Ramos (cell line): ENCODE measurements around the gene ARHGEF37.
"Not testable (repeated sequence)": the region's sequence is repeated elsewhere in the genome, so short reads cannot be mapped to it uniquely, and the experiment has no call there.

Source experiments
- in situ Hi-C: fragments of 300-500 bp; cut with MboI; formaldehyde crosslinking; loops from one replicate; pipeline ENCODE4 v1.14.3; 2022; ENCODE audit warnings: low sequenced_read_pairs; ENCODE audit not compliant: unreplicated experiment

Gene ARHGEF37

DNA sequence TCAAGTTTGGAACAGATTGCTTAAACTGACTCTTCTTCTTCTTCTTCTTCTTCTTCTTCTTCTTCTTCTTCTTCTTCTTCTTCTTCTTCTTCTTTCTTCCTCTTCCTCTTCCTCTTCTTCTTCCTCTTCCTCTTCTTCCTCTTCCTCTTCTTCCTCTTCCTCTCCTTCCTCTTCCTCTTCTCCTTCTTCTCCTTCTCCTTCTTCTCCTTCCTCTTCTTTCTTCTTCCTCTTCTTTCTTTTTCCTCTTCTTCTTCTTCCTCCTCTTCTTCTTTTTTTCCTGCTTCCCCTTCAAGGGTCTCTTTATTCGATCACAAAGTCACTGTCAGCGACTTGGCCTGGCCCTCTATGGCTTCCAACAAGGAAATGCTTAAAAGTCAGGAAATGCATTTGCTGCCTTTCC is 16.9 kb downstream of the ARHGEF37 start:
- in situ Hi-C loops: not testable (repeated sequence)

- in situ Hi-C loops: no loop called here
These were observed 17.7 kb downstream of the ARHGEF37 start for GRCh38 chr5:149598966-149599365.

DNA sequence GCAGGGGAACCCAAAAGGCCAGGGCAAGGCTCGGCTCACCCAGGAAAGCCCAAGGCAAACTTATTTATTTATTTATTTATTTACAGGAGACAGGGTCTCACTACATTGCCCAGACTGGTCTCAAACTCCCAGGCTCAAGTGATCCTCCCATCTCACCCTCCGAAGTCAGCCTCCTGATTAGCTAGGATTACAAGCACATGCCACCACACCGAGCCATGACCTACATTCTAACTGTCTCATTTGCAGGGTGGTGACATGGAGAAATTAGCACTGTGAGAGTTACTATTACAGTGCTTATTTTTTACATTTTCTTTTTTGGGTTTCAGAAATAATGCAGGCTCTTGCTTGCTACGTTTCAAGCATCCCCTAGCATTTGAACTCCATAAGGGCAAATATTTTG is 18.1 kb downstream of the ARHGEF37 start:
- in situ Hi-C loops: no loop called here

- in situ Hi-C loops: no loop called here
These were observed 19.6 kb downstream of the ARHGEF37 start for GRCh38 chr5:149600932-149601331.

DNA sequence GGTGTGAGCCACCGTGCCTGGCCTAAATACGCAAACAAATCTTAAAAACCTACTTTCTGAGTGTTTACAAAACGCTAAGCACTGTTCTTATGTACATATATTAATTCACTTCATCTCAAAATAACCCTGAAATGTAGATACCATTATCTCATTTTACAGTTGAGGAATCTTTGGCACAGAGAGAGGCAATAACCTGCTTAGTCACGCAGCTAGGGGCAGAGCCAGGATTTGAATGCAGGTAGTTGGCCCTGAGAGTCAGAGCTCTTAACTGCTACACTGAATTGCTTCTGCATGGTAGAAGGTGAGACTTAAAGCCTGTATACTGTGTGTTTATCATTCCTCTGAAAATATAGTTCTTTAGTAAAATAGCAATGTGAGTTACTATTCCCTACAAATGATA is 21.9 kb downstream of the ARHGEF37 start:
- in situ Hi-C loops: no loop called here

GRCh38 chr5:149603920-149604319 is 22.6 kb downstream of the ARHGEF37 start:
- in situ Hi-C loops: no loop called here

GRCh38 chr5:149604321-149604720 is 23.0 kb downstream of the ARHGEF37 start:
- in situ Hi-C loops: no loop called here

DNA sequence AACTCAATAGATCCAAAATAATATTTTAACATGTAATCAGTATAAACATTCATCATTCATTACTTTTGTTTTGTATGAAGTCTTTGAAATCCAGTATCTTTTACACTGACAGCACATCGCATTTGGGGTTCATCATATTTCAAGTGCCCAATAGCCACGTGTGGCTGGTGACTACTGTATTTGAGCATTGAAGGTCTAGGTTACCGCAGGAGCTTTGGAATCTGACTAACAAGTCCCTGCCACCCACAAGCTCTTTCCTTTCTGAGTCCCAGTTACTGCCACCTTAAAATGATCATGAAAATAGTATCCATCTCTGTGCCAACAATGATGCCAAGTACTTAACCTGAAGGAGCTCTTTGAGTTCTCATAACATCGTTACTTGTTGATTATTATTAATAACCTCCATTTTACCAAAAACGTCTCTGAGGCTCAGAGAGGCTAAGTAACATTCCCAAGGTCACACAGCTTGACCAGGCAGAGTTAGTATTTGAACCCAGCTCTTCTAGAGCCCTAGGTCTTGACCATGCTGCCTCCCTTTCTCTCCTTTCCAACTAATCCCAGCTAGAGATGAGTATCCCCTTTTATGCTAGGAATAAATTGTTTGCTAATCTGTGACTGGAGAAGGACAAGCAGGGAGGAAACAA is 24.2 kb downstream of the ARHGEF37 start:
- in situ Hi-C loops: no loop called here

GRCh38 chr5:149605998-149606724 is 24.9 kb downstream of the ARHGEF37 start:
- in situ Hi-C loops: no loop called here

- in situ Hi-C loops: no loop called here
These were observed 27.7 kb downstream of the ARHGEF37 start for GRCh38 chr5:149608936-149609545.

DNA sequence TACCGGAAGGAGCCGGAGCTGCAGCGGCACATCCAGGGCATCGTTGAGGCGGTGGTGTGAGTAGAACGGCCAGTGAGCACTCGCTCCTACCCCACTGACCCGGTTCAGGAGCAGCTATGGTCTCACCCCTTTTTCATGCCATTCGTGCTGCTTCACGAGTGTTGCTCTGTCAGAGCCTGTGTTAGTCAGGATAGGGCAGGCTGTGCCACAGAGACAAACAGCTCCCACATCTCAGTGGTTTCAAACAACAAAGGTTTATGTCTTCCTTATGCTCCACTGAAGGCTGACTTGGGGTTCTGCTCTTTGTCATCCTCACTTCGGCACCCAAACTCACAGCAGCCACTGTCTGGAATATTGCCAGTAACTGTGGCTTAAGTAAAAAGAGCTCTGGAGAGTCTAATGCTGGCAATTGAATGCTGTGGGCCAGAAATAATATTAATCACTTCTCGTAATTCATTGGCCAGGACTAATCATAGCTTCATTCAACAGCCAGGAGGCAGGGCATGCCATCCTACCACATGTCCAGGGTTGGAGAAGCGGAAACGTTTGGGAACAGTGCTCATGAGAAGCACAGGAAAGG is 28.4 kb downstream of the ARHGEF37 start:
- in situ Hi-C loops: no loop called here

GRCh38 chr5:149610589-149611255 is 29.4 kb downstream of the ARHGEF37 start:
- in situ Hi-C loops: no loop called here

DNA sequence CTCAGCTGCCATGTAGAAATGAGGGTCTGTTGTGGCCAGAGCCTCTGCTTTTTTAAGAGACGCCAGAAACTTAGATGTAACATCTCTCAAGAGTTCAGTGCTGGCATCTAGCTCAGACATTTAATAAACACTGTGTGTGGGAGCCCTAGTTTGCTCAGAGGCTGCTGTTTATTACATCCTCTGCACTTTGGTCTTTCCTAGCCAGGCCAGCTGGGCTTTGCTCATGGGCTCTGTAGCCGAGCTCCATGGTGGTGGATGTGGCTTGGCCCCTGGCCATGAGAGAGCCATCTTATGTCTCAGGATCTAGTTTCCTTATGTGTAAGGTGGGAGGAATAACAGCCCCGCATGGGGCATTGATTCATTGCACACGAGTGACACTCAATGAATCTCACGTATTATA is 30.0 kb downstream of the ARHGEF37 start:
- in situ Hi-C loops: no loop called here

DNA sequence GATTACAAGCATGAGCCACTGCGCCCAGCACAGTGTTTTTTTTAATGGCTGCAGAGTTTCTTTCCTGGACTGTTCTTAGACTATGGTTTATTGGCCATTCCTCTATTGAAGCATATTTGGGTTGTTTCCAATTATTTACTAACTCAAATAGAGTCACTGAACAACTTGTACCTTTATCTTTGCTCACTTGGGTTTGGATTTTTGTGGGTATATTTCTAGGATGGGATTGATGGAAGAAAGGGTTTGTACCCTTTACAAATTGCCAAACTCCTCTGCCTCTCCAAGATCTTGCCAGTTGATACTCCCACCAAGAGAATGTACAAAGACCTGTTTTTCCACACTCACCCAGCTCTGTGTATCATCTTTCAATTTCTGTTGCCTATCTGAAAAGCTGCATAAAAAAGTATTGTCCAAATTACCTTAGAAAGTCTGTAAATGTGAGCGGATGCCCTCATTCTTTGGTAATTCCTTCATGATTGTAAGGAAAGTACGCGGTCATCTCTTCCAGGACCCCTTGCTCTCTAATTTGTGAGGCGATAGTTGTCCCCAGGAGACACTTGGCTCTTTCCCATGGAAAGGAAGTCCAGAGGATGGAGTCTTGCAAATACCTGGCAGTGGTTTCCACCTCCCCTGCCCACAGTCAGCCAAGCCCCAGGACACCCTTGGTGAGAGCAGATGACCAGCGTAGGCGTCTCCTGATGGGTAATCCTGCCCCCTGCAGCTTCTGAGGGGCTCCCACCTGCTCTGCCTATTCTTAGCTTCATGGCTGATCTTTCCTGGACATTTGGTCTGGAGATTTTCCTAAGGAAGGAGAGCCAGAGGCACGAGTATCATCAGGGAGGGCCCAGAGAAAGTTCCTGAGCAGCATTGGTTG is 33.0 kb downstream of the ARHGEF37 start:
- in situ Hi-C loops: no loop called here

DNA sequence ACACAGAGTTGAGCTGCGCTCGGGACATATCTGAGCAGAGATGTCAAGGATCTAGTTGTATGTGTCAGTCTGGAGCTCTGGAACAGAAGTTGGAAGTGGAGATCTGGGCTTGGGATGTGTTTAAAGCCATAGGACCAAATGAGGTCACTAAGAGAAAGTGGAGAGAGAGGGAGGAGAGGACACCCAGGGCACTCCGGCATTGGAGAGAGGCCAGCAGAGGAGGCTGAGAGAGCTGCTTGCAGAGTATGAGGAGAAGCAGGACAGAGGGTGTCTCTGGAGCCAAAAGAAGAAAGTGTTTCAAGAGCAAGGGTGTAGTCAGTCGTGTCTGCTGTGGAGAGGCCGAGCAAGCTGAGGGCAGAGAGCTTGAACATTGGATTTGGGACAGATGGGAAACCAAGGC is 34.7 kb downstream of the ARHGEF37 start:
- in situ Hi-C loops: no loop called here

DNA sequence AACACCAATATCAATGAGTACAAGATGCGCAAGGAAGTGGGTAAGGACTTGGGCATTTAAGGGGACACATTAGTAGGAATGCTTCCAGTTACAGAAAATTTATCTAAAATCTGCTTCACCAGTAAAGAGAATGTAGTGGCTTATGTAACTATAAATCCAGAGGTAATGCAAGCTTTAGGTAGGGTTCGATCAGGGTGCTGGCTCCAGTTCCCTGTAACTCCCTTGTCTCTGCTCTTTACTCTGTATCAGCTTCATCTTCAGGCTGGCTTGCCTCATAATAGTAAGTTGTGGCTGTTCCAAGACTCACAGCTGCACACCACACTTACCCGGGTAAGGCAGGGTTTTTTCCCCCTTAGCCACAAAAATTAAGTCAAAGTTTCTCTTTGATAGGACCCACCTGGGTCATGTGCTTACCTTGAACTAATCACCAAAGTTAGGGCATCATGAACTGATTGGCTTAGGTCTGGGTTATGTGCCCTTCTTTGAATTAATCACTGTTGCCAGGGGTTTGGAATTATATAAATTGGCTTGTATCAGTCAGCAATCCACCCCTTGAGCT is 35.5 kb downstream of the ARHGEF37 start:
- in situ Hi-C loops: no loop called here

DNA sequence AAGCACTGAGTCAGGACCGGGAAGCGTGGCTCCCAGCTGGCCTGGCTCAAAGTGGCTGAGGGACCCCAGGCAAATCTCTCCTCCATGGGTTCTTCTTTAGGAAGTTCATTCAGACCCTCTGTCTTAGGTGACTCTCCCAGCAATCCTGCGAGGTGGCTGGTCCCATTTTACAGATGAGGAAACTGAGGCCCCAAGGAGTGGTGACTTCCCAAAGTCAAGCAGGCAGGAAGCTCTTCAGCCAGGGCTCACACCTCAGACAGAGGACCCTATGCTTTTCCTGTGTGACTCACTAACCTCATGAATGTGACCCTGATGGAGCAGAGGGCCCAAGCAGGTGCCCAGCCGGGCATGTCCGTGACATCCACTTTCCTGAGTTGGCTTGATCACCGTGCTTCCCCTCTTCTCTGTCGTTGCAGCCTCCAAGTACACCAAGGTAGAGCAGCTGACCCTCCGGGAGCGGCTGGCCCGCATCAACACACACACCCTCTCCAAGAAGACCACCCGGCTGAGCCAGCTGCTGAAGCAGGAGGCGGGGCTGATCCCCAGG is 36.5 kb downstream of the ARHGEF37 start:
- in situ Hi-C loops: no loop called here

DNA sequence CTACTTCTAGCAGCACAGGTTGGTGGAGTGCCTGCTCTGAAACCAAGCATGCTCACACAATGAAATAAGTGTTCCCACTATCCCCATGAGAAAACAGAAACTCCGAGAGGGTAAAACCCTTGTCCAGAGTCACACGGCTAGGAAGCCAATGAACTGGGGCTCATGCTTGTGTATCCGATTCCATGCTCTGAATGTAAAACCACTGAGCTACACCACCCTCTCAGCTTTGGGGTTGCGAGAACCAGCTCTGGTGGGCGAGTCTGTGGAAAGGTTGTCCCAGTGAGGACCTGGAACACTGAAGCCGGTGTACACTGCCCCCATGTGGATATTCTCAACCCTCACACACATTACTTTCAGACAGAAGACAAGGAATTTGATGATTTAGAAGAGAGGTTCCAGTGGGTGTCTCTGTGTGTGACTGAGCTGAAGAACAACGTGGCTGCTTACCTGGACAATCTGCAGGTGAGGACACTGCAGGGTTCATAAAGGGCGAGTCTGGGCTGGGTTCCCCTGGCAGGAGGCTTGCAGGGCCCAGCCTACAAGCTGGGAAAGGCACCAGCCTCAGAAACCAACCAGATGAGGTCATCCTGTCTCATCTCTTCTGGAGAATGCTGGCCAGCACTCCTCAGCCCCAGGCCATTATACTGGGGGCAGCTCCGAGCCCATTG is 37.4 kb downstream of the ARHGEF37 start:
- in situ Hi-C loops: no loop called here
